BLaER1 treated with 17β-estradiol and CSF1 and Interleukin-3, amounts not matched to agents 10 nM and 100 nM (cell line): ENCODE data around the gene NBR1.
A peak's percentile ranks its signal among the peaks of the same experiment; 100 is the strongest.
"Not testable (repeated sequence)": the region's sequence is repeated elsewhere in the genome, so short reads cannot be mapped to it uniquely, and the experiment has no call there.

ENCODE experiments used
- H3K27ac ChIP-seq, 11 experiments: shearing (Covaris generic); formaldehyde crosslinking; 2 replicates each; pipeline ENCODE4 v1.8.1; 2022
- H3K27me3 ChIP-seq, 11 experiments: shearing (Covaris generic); formaldehyde crosslinking; 2 replicates each; pipeline ENCODE4 v1.8.1; 2022
- H3K36me3 ChIP-seq, 11 experiments: shearing (Covaris generic); formaldehyde crosslinking; 2 replicates each; pipeline ENCODE4 v1.8.1; 2022
- H3K4me1 ChIP-seq, 10 experiments: shearing (Covaris generic); formaldehyde crosslinking; 2 replicates each; pipeline ENCODE4 v1.8.1; 2022
- H3K4me2 ChIP-seq, 11 experiments: shearing (Covaris generic); formaldehyde crosslinking; 2 replicates each; pipeline ENCODE4 v1.8.1; 2022
- H3K4me3 ChIP-seq, 10 experiments: shearing (Covaris generic); formaldehyde crosslinking; 2 replicates each; pipeline ENCODE4 v1.8.1; 2022
- H3K9ac ChIP-seq, 11 experiments: shearing (Covaris generic); formaldehyde crosslinking; 2 replicates each; pipeline ENCODE4 v1.8.1; 2022
- H3K9me3 ChIP-seq, 11 experiments: shearing (Covaris generic); formaldehyde crosslinking; replicated peaks in 1 of 11; 2 replicates each; pipeline ENCODE4 v1.8.1; 2022
- H4K20me1 ChIP-seq, 11 experiments: shearing (Covaris generic); formaldehyde crosslinking; 2 replicates each; pipeline ENCODE4 v1.8.1; 2022
- Cebpa-rat ChIP-seq, 11 experiments: shearing (Covaris generic); IDR thresholded peaks; 2 replicates each; pipeline ENCODE4 v1.8.1; 2022

The NBR1 gene

GRCh38 chr17:43224146-43224705 is 53.2 kb downstream of the NBR1 start:
- Histone ChIP-seq H3K9me3 (no peaks in the 10 kb centered on the region), H3K4me3 (no peak overlapping the region), H3K4me2 (peak overlapping the region in 8 of 11 experiments; percentile 8 to 55 (median 40); a peak in 15 of 22 replicates), H3K36me3 (peaks cover 0 to 81% (median 42%) of the 10 kb centered on the region in 11 experiments; a peak in 16 of 22 replicates), H3K27ac (0 out of 22 replicates have a peak overlapping the region, but pooled peaks of 1 of the 11 experiments have one; percentile 1), H3K4me1 (peaks cover 21 to 45% (median 39%) of the 10 kb centered on the region in 10 experiments), H3K9ac (peak overlapping the region in 3 of 11 experiments; percentile 29 to 50 (median 32); a peak in 5 of 22 replicates), H4K20me1 (peaks cover 0 to 78% (median 31%) of the 10 kb centered on the region in 11 experiments; a peak in 11 of 22 replicates), H3K27me3 (no peaks in the 10 kb centered on the region)
- TF ChIP-seq Cebpa-rat (IDR thresholded peaks at IDR 0.05), result no peak

- H4K20me1 ChIP-seq, result peaks cover 0 to 56% (median 15%) of the 10 kb centered on the region in 11 experiments; a peak in 10 of 22 replicates
- no peak overlapping the region for H3K9ac ChIP-seq
- no peak for TF ChIP-seq Cebpa-rat (IDR thresholded peaks at IDR 0.05)
- peaks cover 13 to 24% (median 18%) of the 10 kb centered on the region in 10 experiments; a peak in 17 of 20 replicates for H3K4me1 ChIP-seq
- H3K27ac ChIP-seq, result no peak overlapping the region
- H3K9me3 ChIP-seq, result no peaks in the 10 kb centered on the region
- H3K36me3 ChIP-seq, result peaks cover 0 to 59% (median 42%) of the 10 kb centered on the region in 11 experiments; a peak in 16 of 22 replicates
- H3K27me3 ChIP-seq, result no peaks in the 10 kb centered on the region
- H3K4me3 ChIP-seq, result no peak overlapping the region
- H3K4me2 ChIP-seq, result no peak overlapping the region
These were observed 55.4 kb downstream of the NBR1 start for GRCh38 chr17:43226393-43226792.

DNA sequence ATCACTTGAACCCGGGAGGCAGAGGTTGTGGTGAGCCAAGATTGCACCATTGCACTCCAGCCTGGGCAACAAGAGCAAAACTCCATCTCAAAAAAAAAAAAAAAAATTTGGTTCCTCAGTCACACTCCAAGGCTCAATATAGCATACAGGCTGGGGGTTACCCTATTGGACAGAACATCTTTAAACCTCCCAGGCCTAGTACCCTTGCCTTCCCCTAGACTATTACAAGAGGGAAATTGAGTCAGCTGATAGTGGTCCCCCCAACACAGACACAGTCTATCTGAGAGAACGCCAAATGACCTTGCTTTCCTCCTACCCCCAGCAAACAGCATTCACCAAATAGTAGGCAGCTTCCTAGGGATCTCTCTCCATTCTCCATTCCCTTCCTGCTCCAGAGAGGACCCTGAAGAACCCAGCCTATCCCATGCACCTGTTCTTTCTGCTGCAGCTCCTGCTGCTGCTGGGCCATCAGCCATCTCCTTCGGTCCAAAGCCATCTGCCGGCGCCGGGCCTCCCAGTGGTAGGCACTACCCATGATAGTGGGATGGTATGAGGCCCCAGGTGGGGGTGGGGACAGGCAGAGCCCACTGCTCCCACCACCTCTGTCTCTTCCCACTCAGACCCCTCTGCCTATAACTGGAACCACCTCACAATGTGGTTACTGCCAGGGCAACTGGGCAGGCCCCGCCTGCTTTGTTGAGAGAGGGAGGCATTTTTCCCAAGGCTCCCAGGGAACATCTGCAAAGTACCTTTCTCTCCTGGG is 57.2 kb downstream of the NBR1 start, which contains the start of gene CCDC200:
Gene CCDC200 (minus strand): TSS at position 604 of the 763 bp plus-strand sequence. CDS start 69 bp downstream, at position 535.
- not testable (repeated sequence) for H3K4me3 ChIP-seq, H3K9ac ChIP-seq, H3K27me3 ChIP-seq, H3K4me2 ChIP-seq, H3K27ac ChIP-seq, H3K9me3 ChIP-seq
- Histone ChIP-seq H3K36me3 (peaks cover 0 to 41% (median 32%) of the 10 kb centered on the region in 11 experiments; a peak in 16 of 22 replicates), H4K20me1 (peaks cover 0 to 38% (median 15%) of the 10 kb centered on the region in 11 experiments; a peak in 9 of 22 replicates), H3K4me1 (peaks cover 13 to 19% (median 16%) of the 10 kb centered on the region in 10 experiments; a peak in 17 of 20 replicates)

GRCh38 chr17:43231205-43232020 is 60.4 kb downstream of the NBR1 start:
- H3K27me3 ChIP-seq, H4K20me1 ChIP-seq, H3K4me3 ChIP-seq, H3K9me3 ChIP-seq, H3K4me1 ChIP-seq, H3K27ac ChIP-seq: not testable (repeated sequence)
- Histone ChIP-seq H3K4me2 (peak overlapping the region in 5 of 11 experiments; percentile 32 to 57 (median 39); a peak in 5 of 22 replicates), H3K36me3 (peaks cover 0 to 11% (median 8%) of the 10 kb centered on the region in 11 experiments; a peak in 16 of 22 replicates), H3K9ac (0 out of 22 replicates have a peak overlapping the region, but pooled peaks of 1 of the 11 experiments have one; percentile 30)

GRCh38 chr17:43232021-43232699 is 61.1 kb downstream of the NBR1 start:
- not testable (repeated sequence) for H3K27me3 ChIP-seq, H4K20me1 ChIP-seq, H3K4me3 ChIP-seq, H3K27ac ChIP-seq, H3K4me1 ChIP-seq, H3K36me3 ChIP-seq, H3K9me3 ChIP-seq
- peak overlapping the region in 3 of 11 experiments; percentile 58 to 72 (median 67); a peak in 3 of 22 replicates for H3K9ac ChIP-seq
- peak overlapping the region; percentile 24 to 70 (median 65); a peak in 13 of 22 replicates for H3K4me2 ChIP-seq

DNA sequence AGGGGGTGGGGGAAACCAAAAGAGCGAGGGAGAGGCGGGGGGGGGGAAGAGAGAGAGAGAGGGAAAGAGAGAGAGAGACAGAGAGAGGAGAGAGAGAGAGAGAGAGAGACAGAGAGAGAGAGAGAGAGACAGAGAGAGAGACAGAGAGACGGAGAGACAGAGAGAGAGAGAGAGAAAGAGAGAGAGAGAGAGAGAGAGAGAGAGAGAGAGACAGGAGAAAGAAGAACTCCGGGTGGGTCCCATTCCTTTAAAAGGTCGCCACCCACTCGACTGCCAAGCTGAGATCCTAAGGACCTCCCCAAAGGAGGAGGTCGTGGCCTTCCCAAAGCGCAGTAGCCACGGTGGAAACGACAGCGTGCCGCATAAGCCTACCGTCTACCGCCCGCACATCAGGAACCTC is 62.2 kb downstream of the NBR1 start:
- H3K36me3 ChIP-seq, H4K20me1 ChIP-seq, H3K9ac ChIP-seq, H3K9me3 ChIP-seq, H3K27ac ChIP-seq, H3K27me3 ChIP-seq, H3K4me2 ChIP-seq, H3K4me1 ChIP-seq, H3K4me3 ChIP-seq: not testable (repeated sequence)

DNA sequence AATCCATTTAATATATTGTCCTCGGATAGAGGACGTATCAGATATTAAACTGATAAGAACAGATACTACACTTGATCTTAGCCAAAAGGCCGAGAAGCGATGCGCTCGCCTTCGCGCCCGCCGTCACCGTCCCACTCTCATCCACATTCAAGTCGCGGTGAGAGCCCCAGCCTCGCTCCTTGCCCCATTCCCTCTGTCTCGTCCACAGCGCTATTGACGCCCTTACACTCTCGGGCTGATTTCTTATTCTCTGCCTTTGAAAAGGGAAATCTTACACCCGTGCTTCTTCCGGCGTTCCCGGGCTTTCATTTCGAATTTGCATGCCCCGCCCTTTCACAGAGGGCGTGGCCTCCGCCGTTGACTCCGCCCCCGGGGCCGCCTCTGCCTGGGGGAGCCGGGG is 62.9 kb downstream of the NBR1 start, which contains the start of gene RNU2-1:
Gene RNU2-1 (minus strand): TSS at position 101 of the 400 bp plus-strand sequence.
- not testable (repeated sequence) for H4K20me1 ChIP-seq, H3K4me1 ChIP-seq, H3K9me3 ChIP-seq

GRCh38 chr17:43239597-43239996 is 68.6 kb downstream of the NBR1 start:
- H4K20me1 ChIP-seq, H3K4me1 ChIP-seq, H3K4me2 ChIP-seq, H3K27me3 ChIP-seq, H3K9me3 ChIP-seq, H3K9ac ChIP-seq, H3K4me3 ChIP-seq, H3K36me3 ChIP-seq, H3K27ac ChIP-seq: not testable (repeated sequence)

More for the DNA sequence above, 62.9 kb downstream of the NBR1 start, which contains the start of gene RNU2-1:
- not testable (repeated sequence) for H3K27me3 ChIP-seq, H3K4me3 ChIP-seq, H3K4me2 ChIP-seq, H3K27ac ChIP-seq, H3K9ac ChIP-seq, H3K36me3 ChIP-seq

- H3K4me1 ChIP-seq, H3K9me3 ChIP-seq, H3K9ac ChIP-seq, H3K27me3 ChIP-seq, H3K4me3 ChIP-seq, H4K20me1 ChIP-seq, H3K4me2 ChIP-seq, H3K27ac ChIP-seq, H3K36me3 ChIP-seq: not testable (repeated sequence)
These were observed 69.8 kb downstream of the NBR1 start for GRCh38 chr17:43240596-43241352.

- H4K20me1 ChIP-seq, H3K27me3 ChIP-seq, H3K4me1 ChIP-seq, H3K9ac ChIP-seq, H3K4me2 ChIP-seq, H3K9me3 ChIP-seq, H3K4me3 ChIP-seq, H3K27ac ChIP-seq, H3K36me3 ChIP-seq: not testable (repeated sequence)
These were observed 75.4 kb downstream of the NBR1 start for GRCh38 chr17:43246456-43246855.
